Mesenchymal stem cell (in vitro differentiated cells and primary cell): Measurements from ENCODE around the gene BEST1.

Source experiments
- DNase-seq: peaks from one replicate; pipeline ENCODE4 v3.0.0-alpha.2; 2013
- H2AFZ ChIP-seq: one replicate; pipeline ENCODE4 v1.6.1; 2013; ENCODE audit warnings: low read depth, mild to moderate bottlenecking, control low read depth, inconsistent platforms, low read length, moderate library complexity
- H2AK5ac ChIP-seq: 2 replicates; pipeline ENCODE4 v1.6.1; 2013; ENCODE audit warnings: low read length, moderate library complexity, mild to moderate bottlenecking, inconsistent platforms; ENCODE audit not compliant: severe bottlenecking
- H2BK120ac ChIP-seq: one replicate; pipeline ENCODE4 v1.6.1; 2013; ENCODE audit warnings: low read depth, mild to moderate bottlenecking, inconsistent platforms, low read length, moderate library complexity
- H2BK12ac ChIP-seq, 2 experiments: one replicate each; pipeline ENCODE4 v1.6.1; 2013; ENCODE audit warnings: inconsistent platforms in 2 of 2, low read length in 2 of 2, mild to moderate bottlenecking in 2 of 2, moderate library complexity in 2 of 2, control low read depth in 1 of 2
- H2BK15ac ChIP-seq: one replicate; pipeline ENCODE4 v1.6.1; 2013; ENCODE audit warnings: mild to moderate bottlenecking, low read depth, inconsistent platforms; ENCODE audit not compliant: poor library complexity, severe bottlenecking
- H2BK5ac ChIP-seq: 2 replicates; pipeline ENCODE4 v1.6.1; 2013; ENCODE audit warnings: low read depth, mild to moderate bottlenecking, low read length, control low read depth, inconsistent platforms; ENCODE audit not compliant: poor library complexity, severe bottlenecking
- H3K14ac ChIP-seq, 2 experiments: one replicate each; pipeline ENCODE4 v1.6.1; 2013; ENCODE audit warnings: inconsistent platforms in 2 of 2, low read length in 2 of 2, control low read depth in 1 of 2, mild to moderate bottlenecking in 1 of 2, moderate library complexity in 1 of 2
- H3K18ac ChIP-seq, 2 experiments: one replicate each; pipeline ENCODE4 v1.6.1; 2013; ENCODE audit warnings: inconsistent platforms in 2 of 2, low read length in 2 of 2, control low read depth in 1 of 2, low read depth in 1 of 2, mild to moderate bottlenecking in 1 of 2
- H3K23ac ChIP-seq, 2 experiments: one replicate each; pipeline ENCODE4 v1.6.1; 2013; ENCODE audit warnings: inconsistent platforms in 2 of 2, low read length in 2 of 2, mild to moderate bottlenecking in 2 of 2, moderate library complexity in 2 of 2, control low read depth in 1 of 2
- H3K27ac ChIP-seq: 2 replicates; pipeline ENCODE4 v1.5.1; 2013; ENCODE audit warnings: mild to moderate bottlenecking, moderate library complexity, low read length, control low read depth, inconsistent platforms; ENCODE audit not compliant: poor library complexity, severe bottlenecking
- H3K27me3 ChIP-seq, 2 experiments: 2 replicates each; pipeline versions ENCODE4 v1.6.1 to v1.7.0; 2013; ENCODE audit warnings: low read length in 2 of 2, mild to moderate bottlenecking in 2 of 2, moderate library complexity in 2 of 2, control low read depth in 1 of 2, inconsistent platforms in 1 of 2; ENCODE audit not compliant: control insufficient read depth in 1 of 2, insufficient read depth in 1 of 2
- H3K36me3 ChIP-seq, 2 experiments: 2 replicates each; pipeline versions ENCODE4 v1.6.1 to v1.7.0; 2013; ENCODE audit warnings: low read length in 2 of 2, control low read depth in 1 of 2, inconsistent platforms in 1 of 2, low read depth in 1 of 2, mild to moderate bottlenecking in 1 of 2; ENCODE audit not compliant: insufficient read depth in 2 of 2, control insufficient read depth in 1 of 2
- H3K4ac ChIP-seq, 2 experiments: one replicate each; pipeline ENCODE4 v1.6.1; 2013; ENCODE audit warnings: inconsistent platforms in 2 of 2, low read length in 2 of 2, mild to moderate bottlenecking in 2 of 2, moderate library complexity in 2 of 2, control low read depth in 1 of 2, low read depth in 1 of 2
- H3K4me1 ChIP-seq: 2 replicates; pipeline ENCODE4 v1.6.1; 2013; ENCODE audit warnings: low read depth, low read length, control low read depth; ENCODE audit not compliant: control insufficient read depth, insufficient read depth
- H3K4me2 ChIP-seq: 2 replicates; pipeline ENCODE4 v1.6.1; 2013; ENCODE audit warnings: low read length, mild to moderate bottlenecking, inconsistent platforms; ENCODE audit not compliant: poor library complexity, severe bottlenecking
- H3K4me3 ChIP-seq, 2 experiments: 2 replicates each; pipeline versions ENCODE4 v1.5.1 to v1.7.0; 2013; ENCODE audit warnings: low read length in 2 of 2, mild to moderate bottlenecking in 2 of 2, control low read depth in 1 of 2, low read depth in 1 of 2; ENCODE audit not compliant: insufficient read depth in 1 of 2
- H3K79me1 ChIP-seq: replicated peaks from 2 replicates; pipeline ENCODE4 v1.6.1; 2013; ENCODE audit warnings: mild to moderate bottlenecking, control low read depth, low read length, inconsistent platforms; ENCODE audit not compliant: poor library complexity, severe bottlenecking
- H3K9ac ChIP-seq: 2 replicates; pipeline ENCODE4 v1.7.0; 2013; ENCODE audit warnings: mild to moderate bottlenecking, low read length, moderate library complexity
- H3K9me3 ChIP-seq: 2 replicates; pipeline ENCODE4 v1.7.0; 2013; ENCODE audit warnings: mild to moderate bottlenecking, low read length; ENCODE audit not compliant: control insufficient read depth
- H4K8ac ChIP-seq: one replicate; pipeline ENCODE4 v1.6.1; 2013; ENCODE audit warnings: inconsistent platforms, mild to moderate bottlenecking, low read length, moderate library complexity
- H4K91ac ChIP-seq: one replicate; pipeline ENCODE4 v1.6.1; 2013; ENCODE audit warnings: mild to moderate bottlenecking, low read length, inconsistent platforms
- WGBS: methylation state at CpG from one replicate; pipeline ENCODE4 v1.1.7; 2013; ENCODE audit warnings: mixed read lengths; 5-methylcytosine and 5-hydroxymethylcytosine counted together

Gene BEST1

DNA sequence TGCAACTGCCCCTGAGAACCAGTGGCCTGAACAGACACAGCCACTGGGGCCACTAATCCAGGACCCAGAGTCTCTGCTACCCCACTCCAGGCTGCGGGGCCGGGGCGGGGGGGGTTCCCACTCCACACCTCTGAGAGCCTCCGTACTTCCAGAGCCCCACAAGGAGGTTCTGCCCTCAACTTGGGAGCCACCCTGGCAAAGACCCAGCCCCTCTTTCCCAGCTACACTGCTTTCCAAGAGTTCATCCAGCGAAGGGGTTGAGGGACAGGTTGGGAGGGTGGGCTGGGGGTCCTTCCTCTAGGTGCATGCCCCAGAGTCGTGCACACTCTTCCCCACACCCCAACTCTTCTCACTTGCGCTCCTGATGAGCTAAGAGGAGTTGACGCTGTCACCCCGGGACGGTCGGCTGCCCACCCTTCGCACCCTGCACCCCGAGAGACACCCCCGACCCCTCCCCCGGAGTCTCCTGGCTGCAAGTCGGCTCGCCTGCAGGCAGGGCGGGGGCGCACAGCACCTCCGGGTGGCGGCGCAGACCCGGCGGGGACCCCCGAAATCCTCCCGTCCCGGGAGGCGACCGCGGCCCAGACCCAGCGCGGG, 33.3 kb upstream of the BEST1 start:
- H2BK15ac ChIP-seq = peak overlapping the region; percentile 100
- peak overlapping the region; percentile 62 to 83 for H3K4me3 ChIP-seq
- H2AFZ ChIP-seq = peak overlapping the region; percentile 42
- H3K18ac ChIP-seq = peak overlapping the region; percentile 16 to 93
- H4K8ac ChIP-seq = no peak overlapping the region
- no peak overlapping the region for H3K4ac ChIP-seq
- H2BK5ac ChIP-seq = no peak overlapping the region
- no peaks in the 10 kb centered on the region for H3K79me1 ChIP-seq
- H3K23ac ChIP-seq = peak overlapping the region in 1 of 2 experiments; percentile 77
- peak overlapping the region in 1 of 2 experiments; percentile 74 for H2BK12ac ChIP-seq
- H3K9ac ChIP-seq = peak overlapping the region; percentile 81
- peaks cover 25% of the 10 kb centered on the region for H3K4me1 ChIP-seq
- WGBS = 21% methylated on average over 14 of the region's 32 CpGs
- H3K4me2 ChIP-seq = peak overlapping the region; percentile 83
- no peaks in the 10 kb centered on the region for H3K9me3 ChIP-seq
- no peak overlapping the region for H4K91ac ChIP-seq
- no peak overlapping the region for H3K27ac ChIP-seq
- H2BK120ac ChIP-seq = peak overlapping the region; percentile 71
- H3K14ac ChIP-seq = peak overlapping the region in 1 of 2 experiments; percentile 69
- peaks cover 0 to 52% of the 10 kb centered on the region in 2 experiments for H3K27me3 ChIP-seq
- H2AK5ac ChIP-seq = no peak overlapping the region
- no peaks in the 10 kb centered on the region for H3K36me3 ChIP-seq
- no peak for DNase-seq

DNA sequence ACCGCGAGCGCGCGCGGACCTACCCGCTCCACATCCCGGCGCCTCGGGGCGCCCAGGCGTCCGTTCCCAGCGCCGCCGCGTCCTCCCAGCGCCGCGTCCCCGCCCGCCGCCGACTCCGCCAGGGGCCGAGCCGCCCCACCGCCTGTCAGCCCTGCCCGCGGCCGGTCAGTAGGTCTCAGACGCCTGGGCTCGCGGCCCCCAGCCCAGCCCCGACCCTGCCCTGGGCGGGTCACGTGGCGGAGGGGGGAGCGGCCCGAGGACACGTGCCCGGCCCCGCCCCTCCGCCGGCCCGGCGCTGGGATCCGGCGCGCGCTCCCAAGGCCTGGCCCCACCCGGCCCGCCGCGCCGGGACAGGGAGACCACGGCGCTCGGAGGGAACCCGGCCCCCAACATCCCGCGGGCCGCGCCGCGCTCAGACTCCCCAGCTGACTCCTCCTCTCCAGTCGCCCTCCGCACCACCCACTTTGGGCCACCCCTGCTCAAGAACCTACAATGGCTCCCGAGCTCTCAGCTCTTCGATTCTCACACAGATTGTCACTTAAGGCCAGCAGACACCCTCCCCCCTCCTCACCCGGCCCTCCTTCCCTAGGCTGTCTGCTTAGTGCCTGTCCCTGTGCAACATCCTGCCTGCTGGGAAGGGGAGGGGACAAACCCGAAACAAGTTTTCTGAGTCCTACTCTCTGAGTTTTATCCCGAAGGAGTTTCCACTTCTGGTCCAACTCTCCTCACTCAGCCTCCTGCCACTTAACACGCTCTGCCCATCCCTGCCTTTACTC, 32.6 kb upstream of the BEST1 start, which contains the start of gene RAB3IL1:
Gene RAB3IL1, minus strand, starts transcription at position 233 of the 776 bp plus-strand sequence. Its CDS starts 199 bp downstream, at position 34.
- Histone ChIP-seq H2BK5ac (no peak within 1 kb of the TSS), H2BK12ac (peak within 1 kb of the TSS in 1 of 2 experiments; percentile 74), H3K27me3 (peaks cover 0 to 53% of the 10 kb centered on the region in 2 experiments), H3K4ac (peak within 1 kb of the TSS in 1 of 2 experiments; percentile 26), H3K9me3 (no peaks in the 10 kb centered on the region), H3K4me2 (peak within 1 kb of the TSS; percentile 83), H4K8ac (peak within 1 kb of the TSS; percentile 89), H2BK15ac (peak within 1 kb of the TSS; percentile 100), H3K23ac (peak within 1 kb of the TSS in 1 of 2 experiments; percentile 77), H3K36me3 (no peaks in the 10 kb centered on the region), H3K14ac (peak within 1 kb of the TSS in 1 of 2 experiments; percentile 69), H4K91ac (peak within 1 kb of the TSS; percentile 60), H2BK120ac (peak within 1 kb of the TSS; percentile 71), H3K9ac (peak within 1 kb of the TSS; percentile 81), H2AK5ac (no peak within 1 kb of the TSS), H3K27ac (no peak within 1 kb of the TSS), H3K4me3 (peak within 1 kb of the TSS; percentile 62 to 83), H3K79me1 (no peaks in the 10 kb centered on the region), H3K4me1 (peaks cover 25% of the 10 kb centered on the region), H3K18ac (peak within 1 kb of the TSS; percentile 16 to 93), H2AFZ (peak within 1 kb of the TSS; percentile 42)
- WGBS = 5% methylated on average over 46 of the region's 74 CpGs
- DNase-seq = peak; percentile 40

GRCh38 chr11:61918251-61918937, 31.8 kb upstream of the BEST1 start:
- Histone ChIP-seq H2BK12ac (no peak overlapping the region), H3K27me3 (peaks cover 0 to 52% of the 10 kb centered on the region in 2 experiments), H3K4me1 (peaks cover 31% of the 10 kb centered on the region), H3K27ac (no peak overlapping the region), H3K4me3 (peak overlapping the region in 1 of 2 experiments; percentile 83), H3K79me1 (no peaks in the 10 kb centered on the region), H3K9ac (peak overlapping the region; percentile 81), H2AK5ac (no peak overlapping the region), H3K4ac (no peak overlapping the region), H3K9me3 (no peaks in the 10 kb centered on the region), H3K23ac (no peak overlapping the region), H4K8ac (no peak overlapping the region), H3K18ac (peak overlapping the region in 1 of 2 experiments; percentile 1), H3K14ac (no peak overlapping the region), H2BK15ac (peak overlapping the region; percentile 4), H2BK5ac (no peak overlapping the region), H3K4me2 (no peak overlapping the region), H2BK120ac (no peak overlapping the region), H4K91ac (peak overlapping the region; percentile 47), H2AFZ (no peak overlapping the region), H3K36me3 (no peaks in the 10 kb centered on the region)
- DNase-seq = no peak
- 86% methylated on average over 14 of the region's 14 CpGs for WGBS
